GM18868 (cell line): ENCODE measurements around the gene RAI1.

ENCODE experiments used
- ATAC-seq: cut with Tn5 transposase; IDR thresholded peaks from one replicate; pipeline ENCODE4 v1.9.1; 2021; ENCODE audit warnings: mild to moderate bottlenecking, moderate library complexity; ENCODE audit not compliant: unreplicated experiment

Gene RAI1

GRCh38 chr17:17730250-17730935 is 49.1 kb downstream of the RAI1 start:
- no peak for ATAC-seq

GRCh38 chr17:17732444-17732843 is 51.2 kb downstream of the RAI1 start:
- no peak for ATAC-seq

DNA sequence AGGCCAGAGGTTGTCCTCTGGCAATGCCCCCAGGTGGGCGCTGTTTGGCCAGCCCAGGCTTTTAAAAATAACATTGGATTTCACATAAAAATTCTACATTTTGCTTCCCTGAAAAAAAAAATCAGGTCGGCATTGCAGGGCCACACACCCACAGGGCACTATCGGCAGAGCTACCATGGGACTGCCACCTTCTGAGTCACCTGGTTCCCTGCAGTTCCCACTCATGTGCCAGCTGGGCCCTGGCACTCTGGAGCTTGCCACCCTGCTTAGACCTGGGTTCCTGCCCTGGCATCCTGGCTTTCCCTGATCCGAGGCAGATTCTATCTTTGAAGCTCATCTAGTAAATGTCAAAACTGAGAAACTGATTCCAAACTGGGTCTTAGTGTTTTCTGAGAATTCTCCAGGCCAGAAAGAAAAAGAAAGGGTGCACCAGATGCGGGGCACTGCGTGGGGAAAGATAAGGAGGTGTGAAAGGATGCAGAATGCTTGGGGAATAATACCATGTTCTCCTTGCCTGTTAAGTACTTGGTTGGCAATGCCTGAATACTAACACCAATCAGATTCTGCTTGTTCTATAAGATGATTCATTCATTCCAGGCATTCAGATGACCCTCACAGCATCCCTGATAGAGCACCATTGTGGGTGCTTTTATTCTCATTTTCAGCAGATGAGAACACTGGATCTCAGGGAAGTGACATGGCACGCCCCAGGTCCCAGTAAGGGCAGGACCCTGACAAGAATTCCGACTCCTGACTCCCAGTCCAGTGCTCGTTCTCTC is 51.8 kb downstream of the RAI1 start:
- no peak for ATAC-seq

GRCh38 chr17:17736205-17737183 is 55.2 kb downstream of the RAI1 start:
- ATAC-seq, result no peak

DNA sequence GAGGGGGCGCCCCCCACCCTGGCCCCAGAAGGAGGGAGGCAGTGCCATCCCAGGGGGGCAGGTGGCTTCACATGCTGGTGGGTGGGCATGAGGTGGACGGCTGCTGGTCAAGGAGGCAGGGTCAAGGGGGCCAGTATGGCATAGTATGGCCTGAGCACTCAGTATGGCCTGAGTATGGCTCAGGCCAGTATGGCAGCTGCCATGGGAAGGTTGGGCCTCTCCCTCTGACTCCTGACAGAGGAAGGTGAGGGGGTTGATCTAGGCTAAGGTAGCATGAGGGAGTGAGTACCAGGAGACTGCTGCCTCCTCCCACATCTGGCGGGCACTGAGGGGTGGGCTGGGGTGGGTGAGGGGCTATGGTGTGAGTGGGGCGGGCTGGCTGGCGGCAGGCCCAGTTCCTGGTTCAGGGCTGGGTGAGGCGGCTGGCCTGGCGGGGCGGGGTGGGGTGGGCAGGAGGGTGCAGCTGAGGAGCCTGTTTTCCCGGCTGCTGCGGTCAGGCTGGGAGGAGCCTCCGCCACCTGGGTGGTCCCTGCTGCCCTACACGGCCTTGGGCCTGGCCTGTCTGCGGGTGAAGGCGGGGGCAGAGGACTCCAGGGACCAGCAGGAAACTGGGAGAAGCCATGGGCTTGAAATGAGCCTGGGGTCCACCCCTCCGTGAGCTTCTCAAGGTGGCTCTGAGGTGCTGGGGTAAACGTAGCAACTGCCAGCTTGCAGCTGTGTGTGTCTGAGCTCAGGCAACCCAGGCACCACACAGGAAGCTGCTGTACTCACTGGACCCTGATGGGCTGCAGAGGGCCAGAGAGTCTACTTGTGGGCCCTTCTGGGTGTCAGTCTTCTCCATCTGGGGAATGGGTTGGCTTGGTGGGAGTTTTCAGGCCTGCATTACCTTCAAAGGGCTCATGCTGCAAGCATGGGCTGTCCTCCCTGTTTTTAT is 57.0 kb downstream of the RAI1 start:
- ATAC-seq, result no peak

- ATAC-seq, result no peak
These were observed 57.6 kb downstream of the RAI1 start for GRCh38 chr17:17738901-17739300.

DNA sequence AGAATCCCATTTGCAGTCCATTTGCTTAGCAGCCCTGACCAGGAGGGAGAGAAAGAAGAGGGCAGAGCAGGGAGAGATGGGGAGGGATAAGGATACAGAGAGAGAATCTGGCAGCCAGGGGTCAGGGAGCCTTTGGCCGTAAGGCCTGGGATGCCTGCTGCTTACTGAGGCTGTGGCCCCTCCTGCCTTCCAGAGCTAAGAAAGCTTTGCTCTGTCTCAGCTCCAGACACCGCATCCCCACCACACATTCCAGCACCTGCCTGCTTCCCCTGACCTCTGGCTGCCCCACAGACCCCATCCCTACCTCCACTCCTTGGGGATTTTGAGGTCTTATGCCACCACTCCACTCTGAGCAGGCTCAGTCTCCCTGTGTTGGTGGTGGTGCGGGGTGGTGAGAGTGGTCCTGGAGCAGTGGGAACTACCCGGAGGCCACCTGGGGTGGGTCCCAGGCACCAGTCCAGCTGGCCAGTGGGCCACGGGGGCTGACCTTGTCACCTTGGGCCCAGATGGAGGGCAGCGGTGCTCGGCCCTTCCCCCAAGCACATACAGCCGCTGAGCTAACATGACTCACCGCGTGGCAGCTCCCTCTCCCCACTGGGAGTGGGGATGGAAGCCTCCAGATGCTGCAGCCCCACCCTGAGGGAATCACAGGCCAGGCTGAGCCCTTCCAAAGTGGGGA is 58.3 kb downstream of the RAI1 start:
- ATAC-seq, result no peak

DNA sequence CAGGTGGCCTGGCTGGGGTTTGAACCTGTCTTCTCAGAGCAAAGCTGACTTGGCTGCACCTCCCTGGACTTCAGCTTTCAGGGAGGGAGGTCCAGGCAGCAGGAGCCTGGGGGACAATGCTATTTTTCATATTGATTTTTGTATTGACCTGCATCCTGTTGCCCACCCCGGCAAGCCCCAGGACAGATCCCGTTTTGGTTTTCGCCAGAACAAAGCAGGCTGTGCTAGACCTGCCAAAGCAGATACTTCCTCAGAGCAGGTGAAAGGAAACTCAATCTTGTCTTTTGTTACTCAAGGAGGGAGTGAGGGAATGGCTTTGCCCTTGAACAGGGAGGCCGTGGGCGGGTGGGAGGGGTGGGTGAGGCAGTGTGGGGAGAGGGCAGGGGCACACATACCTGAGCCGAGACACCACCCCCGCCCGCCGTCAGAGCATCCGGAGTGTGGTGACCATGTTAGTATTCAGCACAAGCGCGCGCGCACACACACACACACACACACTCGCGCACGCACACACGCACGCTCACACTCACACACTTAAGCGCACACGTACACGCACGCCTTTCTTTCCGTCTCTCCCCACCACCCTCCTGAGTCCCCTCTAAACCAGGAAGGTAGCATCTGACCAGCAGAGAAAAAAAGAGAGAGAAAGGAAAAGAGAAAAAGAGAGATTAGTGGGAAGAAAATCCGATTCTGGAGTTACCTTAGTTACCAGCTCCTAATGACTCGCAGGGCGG is 59.5 kb downstream of the RAI1 start:
- no peak for ATAC-seq

DNA sequence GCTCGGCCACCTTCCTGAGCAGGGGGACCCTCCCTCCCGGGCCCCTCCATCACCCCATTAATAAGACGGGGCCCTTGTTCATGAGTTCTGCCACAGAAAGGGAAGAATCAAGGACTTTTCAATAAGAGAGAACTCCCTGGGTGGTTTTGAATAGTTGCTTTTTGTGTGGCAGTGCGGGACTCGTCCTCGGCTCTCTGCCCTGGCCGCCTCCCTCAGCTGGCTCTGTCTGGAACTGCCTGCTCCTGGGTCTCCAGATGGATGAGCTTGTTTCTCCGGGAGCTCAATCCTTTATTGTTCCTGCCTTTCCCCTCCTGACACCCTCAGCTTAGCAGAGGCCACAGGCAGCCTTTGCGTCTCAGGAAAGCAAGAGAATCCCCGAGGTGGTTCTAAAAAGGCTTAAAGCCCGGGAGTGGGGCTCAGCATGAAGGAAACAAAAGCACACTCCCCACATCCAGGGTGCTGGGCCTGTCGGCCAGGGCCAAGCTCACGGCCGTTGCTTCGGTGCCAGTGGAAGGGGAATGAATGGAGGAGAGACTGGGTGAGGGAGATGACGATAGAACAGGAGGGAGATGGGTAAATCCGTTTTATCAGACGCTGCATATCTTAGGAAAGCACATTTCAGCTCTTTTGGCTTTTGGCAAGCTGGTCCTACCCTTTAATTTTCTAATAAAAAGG is 60.2 kb downstream of the RAI1 start:
- no peak for ATAC-seq

GRCh38 chr17:17742133-17742621 is 60.9 kb downstream of the RAI1 start:
- ATAC-seq, result no peak

DNA sequence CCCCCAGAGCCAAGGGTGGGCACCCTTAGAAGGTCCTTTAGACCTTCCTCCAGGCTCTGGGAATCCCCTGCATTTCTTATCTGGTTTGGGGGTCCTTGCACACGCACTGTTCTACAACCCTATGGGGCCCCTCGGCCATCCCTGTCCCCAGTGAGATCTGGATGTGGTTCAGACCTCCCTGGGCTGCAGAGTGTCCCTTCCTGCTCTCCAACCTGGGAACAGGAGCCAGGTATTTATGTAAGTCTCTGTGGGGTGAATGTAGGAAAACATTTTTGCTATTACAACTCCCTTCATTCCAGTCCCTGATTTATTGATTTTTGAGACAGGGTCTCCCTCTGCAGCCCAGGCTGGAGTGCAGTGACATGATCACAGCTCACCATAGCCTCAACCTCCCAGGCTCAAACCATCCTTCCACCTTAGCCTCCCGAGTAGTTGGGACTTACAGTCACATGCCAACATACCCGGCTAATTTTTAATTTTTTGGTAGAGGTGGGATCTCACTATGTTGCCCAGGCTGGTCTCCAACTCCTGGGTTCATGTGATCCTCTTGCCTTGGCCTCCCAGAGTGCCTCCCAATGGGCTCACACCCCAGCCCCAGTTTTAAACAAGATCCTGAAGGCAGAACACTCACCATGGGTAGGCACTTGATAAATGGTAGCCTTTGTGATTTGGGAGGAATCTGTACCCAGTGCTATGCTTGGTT is 61.6 kb downstream of the RAI1 start:
- ATAC-seq, result no peak

- no peak for ATAC-seq
These were observed 62.3 kb downstream of the RAI1 start for GRCh38 chr17:17743391-17744112.

DNA sequence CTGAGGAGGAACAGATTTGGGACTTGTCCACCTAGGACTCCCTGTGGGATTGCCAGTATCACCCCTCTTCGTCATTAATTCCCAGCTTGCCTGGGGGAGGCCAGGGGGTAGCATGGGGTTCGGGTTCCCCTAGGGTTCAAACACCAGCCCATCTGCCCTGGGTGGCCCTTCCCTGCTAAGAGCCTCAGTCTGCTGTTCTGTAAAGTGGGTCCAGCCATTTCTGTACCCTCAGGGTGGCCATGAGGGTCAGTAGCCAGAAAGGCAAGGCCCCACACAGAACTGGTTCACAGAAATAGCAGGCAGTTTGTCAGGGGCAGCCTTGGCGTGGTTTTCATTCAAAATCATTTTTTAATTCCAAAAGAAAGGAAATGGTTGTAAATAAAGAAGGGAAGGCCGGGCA is 62.9 kb downstream of the RAI1 start:
- ATAC-seq, result no peak

DNA sequence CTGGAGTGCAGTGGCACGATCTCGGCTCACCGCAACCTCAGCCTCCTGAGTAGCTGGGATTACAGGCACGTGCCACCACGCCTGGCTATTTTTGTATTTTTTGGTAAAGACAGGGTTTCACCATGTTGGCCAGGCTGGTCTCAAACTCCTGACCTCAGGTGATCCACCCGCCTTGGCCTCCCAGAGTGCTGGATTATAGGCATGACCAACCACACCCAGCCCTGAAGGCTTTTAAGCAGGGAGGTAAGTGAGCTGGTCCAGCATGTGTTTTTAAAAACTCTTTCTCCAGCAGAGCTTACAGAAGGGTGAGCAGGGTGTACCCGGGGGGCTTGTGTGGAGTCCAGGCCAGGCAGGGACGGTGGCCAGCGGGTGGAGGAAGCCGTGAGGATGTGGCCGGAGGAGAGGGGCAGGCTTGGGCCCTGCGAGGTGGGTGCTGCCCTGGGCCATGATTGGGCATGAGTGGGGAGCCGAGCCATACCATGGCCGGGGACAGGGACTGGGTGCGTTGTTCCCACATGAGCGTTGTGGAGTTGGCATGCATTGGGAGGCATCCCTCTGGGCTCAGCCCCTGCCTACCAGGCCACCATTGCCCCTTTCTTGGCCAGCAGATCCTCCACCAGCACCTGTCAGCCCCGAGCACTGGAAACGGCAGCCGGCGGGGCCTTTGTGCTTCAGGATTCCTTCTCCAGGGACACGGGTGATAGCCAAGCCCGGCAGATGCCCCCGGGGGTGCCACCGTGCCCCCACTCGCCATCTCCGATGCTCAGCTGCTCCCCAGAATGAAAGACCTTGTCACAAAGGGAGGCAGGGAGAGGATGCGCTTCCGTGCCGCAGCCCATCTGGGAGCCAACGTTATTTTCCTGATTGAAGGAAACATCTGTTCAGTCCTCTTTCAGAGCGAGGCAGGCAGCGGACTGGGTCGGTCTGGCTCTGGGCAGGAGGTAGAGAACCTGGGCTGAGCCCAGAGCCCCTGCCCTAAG is 64.5 kb downstream of the RAI1 start:
- ATAC-seq, result no peak

GRCh38 chr17:17748179-17748578 is 66.9 kb downstream of the RAI1 start:
- no peak for ATAC-seq

DNA sequence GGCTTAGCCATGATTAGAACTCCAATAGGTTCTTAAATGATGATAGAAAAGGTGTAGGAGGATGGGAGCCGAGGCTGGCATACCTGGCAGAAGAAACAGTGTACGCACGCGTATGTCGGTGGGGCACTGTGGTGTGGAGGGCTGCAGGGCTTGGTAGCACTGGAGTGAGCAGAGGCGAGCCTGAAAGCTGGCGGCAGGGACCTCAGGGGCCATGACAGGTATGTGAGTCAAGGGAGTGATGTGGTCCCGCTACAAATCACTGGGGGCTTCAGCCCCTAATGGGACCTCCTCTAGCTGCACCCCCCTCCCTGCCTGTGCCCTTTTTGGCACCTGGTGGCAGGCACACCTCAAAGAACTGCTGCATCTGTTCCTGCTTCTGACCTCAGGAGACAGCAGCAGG is 67.3 kb downstream of the RAI1 start:
- ATAC-seq, result no peak
